Measurements from ENCODE around the gene BLACAT1. TPM values are rescaled to one million over a fixed set of nuclear protein-coding genes. Genes with fewer than 3 reads are reported as not detected.
A peak's percentile ranks its signal among the peaks of the same experiment; 100 is the strongest.

BLACAT1 gene
- total RNA-seq, 2 donors from 2014 or later, result 6.8 TPM; not detected in 1

- Histone ChIP-seq H3K4me1 (replicated peaks) (no peaks in the 10 kb centered on the region), H3K27ac (no peak overlapping the region)
- TF ChIP-seq CTCF (IDR thresholded peaks at IDR 0.05), result no peak
- TF ChIP-seq POLR2A (IDR thresholded peaks at IDR 0.05), result no peak
- no peak for TF ChIP-seq POLR2AphosphoS5 (IDR thresholded peaks at IDR 0.05)
Observed at GRCh38 chr1:205445646-205445935, 10.3 kb downstream of the BLACAT1 start.

GRCh38 chr1:205444931-205445645 lies 10.8 kb downstream of the BLACAT1 start:
- no peak overlapping the region for H3K27ac ChIP-seq
- 24% methylated on average over 18 of the region's 18 CpGs for WGBS
- no peaks in the 10 kb centered on the region for H3K36me3 ChIP-seq
- DNase-seq (ENCODE audit: low spot score), result peak; percentile 51
- peaks cover 2% of the 10 kb centered on the region for H3K27me3 ChIP-seq (replicated peaks; ENCODE audit: insufficient read depth)
- no peak overlapping the region for H3K4me3 ChIP-seq
- H3K9me3 ChIP-seq, result no peaks in the 10 kb centered on the region
- H3K4me1 ChIP-seq (replicated peaks), result no peaks in the 10 kb centered on the region
- no peak for TF ChIP-seq POLR2A (IDR thresholded peaks at IDR 0.05)
- TF ChIP-seq POLR2AphosphoS5 (IDR thresholded peaks at IDR 0.05), result no peak
- intact Hi-C loops (cut with DNase I), result no loop called here

More at GRCh38 chr1:205445646-205445935, 10.3 kb downstream of the BLACAT1 start:
- 69% methylated on average over 5 of the region's 5 CpGs for WGBS
- DNase-seq (ENCODE audit: low spot score), result no peak
- Histone ChIP-seq H3K36me3 (no peaks in the 10 kb centered on the region), H3K4me3 (no peak overlapping the region), H3K27me3 (replicated peaks; ENCODE audit: insufficient read depth) (peaks cover 2% of the 10 kb centered on the region), H3K9me3 (no peaks in the 10 kb centered on the region)
- intact Hi-C loops (cut with DNase I), result no loop called here

- intact Hi-C loops (cut with DNase I), result no loop called here
- 35% methylated on average over 10 of the region's 10 CpGs for WGBS
- Histone ChIP-seq H3K27ac (no peak overlapping the region), H3K4me3 (no peak overlapping the region), H3K27me3 (replicated peaks; ENCODE audit: insufficient read depth) (peaks cover 2% of the 10 kb centered on the region), H3K36me3 (no peaks in the 10 kb centered on the region), H3K9me3 (no peaks in the 10 kb centered on the region), H3K4me1 (replicated peaks) (no peaks in the 10 kb centered on the region)
- TF ChIP-seq POLR2A (IDR thresholded peaks at IDR 0.05) (no peak), POLR2AphosphoS5 (IDR thresholded peaks at IDR 0.05) (no peak)
- no peak for DNase-seq (ENCODE audit: low spot score)
Observed at GRCh38 chr1:205444300-205444930, 11.4 kb downstream of the BLACAT1 start.

GRCh38 chr1:205443585-205444299 lies 12.1 kb downstream of the BLACAT1 start:
- H3K27me3 ChIP-seq (replicated peaks; ENCODE audit: insufficient read depth), result peaks cover 2% of the 10 kb centered on the region
- H3K4me3 ChIP-seq, result no peak overlapping the region
- intact Hi-C loops (cut with DNase I), result no loop called here
- DNase-seq (ENCODE audit: low spot score), result no peak
- WGBS, result 72% methylated on average over 7 of the region's 7 CpGs
- no peaks in the 10 kb centered on the region for H3K36me3 ChIP-seq
- no peaks in the 10 kb centered on the region for H3K4me1 ChIP-seq (replicated peaks)
- no peaks in the 10 kb centered on the region for H3K9me3 ChIP-seq
- H3K27ac ChIP-seq, result no peak overlapping the region
- TF ChIP-seq CTCF (IDR thresholded peaks at IDR 0.05) (no peak), POLR2A (IDR thresholded peaks at IDR 0.05) (no peak), POLR2AphosphoS5 (IDR thresholded peaks at IDR 0.05) (no peak)

- H3K27ac ChIP-seq, result no peak overlapping the region
- TF ChIP-seq CTCF (IDR thresholded peaks at IDR 0.05), result no peak
- no peak for TF ChIP-seq POLR2A (IDR thresholded peaks at IDR 0.05)
- no peak for TF ChIP-seq POLR2AphosphoS5 (IDR thresholded peaks at IDR 0.05)
- H3K4me3 ChIP-seq, result no peak overlapping the region
- intact Hi-C loops (cut with DNase I), result no loop called here
- WGBS, result 77% methylated on average over 12 of the region's 12 CpGs
- no peak for DNase-seq (ENCODE audit: low spot score)
- no peaks in the 10 kb centered on the region for H3K9me3 ChIP-seq
- H3K36me3 ChIP-seq, result no peaks in the 10 kb centered on the region
- H3K4me1 ChIP-seq (replicated peaks), result no peaks in the 10 kb centered on the region
- H3K27me3 ChIP-seq (replicated peaks; ENCODE audit: insufficient read depth), result no peaks in the 10 kb centered on the region
Observed at GRCh38 chr1:205442051-205442725, 13.7 kb downstream of the BLACAT1 start.

All from prostate gland (tissue), 2 donors.